Kidney capillary endothelial cell (primary cell): ENCODE measurements around the gene PPFIA2.

Experiments
- DNase-seq: peaks from one replicate; pipeline ENCODE4 v3.0.0-alpha.2; 2018; ENCODE audit warnings: low spot score

The PPFIA2 gene

DNA sequence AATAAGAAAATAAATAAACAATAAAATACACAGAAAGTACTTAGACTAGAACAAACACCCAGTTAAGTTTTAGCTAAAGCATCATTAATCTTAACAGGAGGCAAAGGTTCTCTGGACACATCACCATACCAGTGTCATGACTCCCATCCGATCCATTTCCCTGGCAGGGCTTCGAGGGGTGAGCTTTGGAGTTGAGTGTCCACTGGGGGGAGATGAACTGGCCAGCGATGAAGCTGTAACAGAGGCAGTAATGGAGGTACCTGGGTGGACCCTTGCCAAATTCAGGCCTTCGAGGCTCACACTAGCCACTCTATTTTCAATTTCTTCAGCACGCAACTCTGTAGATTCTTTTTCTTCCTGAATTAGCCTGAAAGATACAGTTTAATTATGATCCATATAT lies 411.7 kb downstream of the PPFIA2 start:
- DNase-seq = no peak

DNA sequence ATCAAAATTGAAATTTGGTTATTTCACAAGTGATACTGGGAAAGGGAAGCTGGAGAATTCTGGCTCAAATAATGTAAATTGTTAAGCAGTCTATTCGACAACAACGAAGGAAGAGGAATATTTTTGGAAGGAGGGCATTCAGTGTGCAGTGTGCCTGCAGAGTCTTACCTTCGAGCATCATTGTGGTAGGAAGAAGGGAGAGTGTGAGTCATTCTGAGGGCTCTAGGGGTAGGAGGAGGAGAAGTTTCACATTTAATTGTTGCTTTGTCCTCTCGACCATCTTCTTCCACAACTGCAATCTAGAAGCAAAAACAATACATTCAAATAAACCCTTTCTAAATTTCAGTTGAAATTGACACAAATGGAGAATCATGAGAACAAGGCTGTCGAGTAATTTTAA lies 418.2 kb downstream of the PPFIA2 start:
- no peak for DNase-seq

DNA sequence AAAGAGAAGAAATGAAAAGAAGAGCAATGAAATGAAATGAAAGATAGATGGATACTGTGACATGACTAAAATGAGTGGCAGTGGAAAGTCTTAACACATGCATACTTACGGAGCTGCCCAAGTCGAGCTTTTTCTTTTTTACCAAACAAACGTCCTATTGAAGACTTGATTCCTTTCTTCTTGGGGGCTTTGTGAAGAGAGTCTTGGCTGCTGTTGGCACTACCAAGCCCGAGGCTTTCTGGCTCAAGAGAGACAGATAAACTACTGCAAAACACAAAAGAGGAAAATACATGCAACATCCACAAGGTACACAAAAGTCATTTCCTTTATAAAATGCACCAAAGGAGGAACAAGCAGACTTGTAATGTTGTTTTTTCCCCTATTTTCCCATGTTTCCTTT lies 420.1 kb downstream of the PPFIA2 start:
- no peak for DNase-seq

DNA sequence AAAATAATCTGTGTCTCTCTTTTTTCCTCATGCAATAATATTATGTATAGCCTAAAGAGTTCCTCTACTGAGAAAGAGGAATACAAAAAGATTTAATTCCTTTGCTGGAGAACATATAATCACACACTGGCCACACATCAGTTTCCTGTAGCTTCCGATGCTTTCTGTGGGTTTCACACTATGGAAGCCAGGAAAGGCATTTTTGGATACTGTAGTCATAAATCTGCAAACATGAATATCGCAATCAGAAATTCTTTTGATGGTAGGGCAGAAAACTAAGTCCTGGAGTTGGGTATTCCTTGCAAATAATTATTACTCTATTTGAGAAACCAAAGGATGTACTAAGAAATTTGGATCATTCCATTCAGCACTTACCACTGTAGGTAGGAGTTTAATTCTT lies 421.3 kb downstream of the PPFIA2 start:
- DNase-seq = no peak

DNA sequence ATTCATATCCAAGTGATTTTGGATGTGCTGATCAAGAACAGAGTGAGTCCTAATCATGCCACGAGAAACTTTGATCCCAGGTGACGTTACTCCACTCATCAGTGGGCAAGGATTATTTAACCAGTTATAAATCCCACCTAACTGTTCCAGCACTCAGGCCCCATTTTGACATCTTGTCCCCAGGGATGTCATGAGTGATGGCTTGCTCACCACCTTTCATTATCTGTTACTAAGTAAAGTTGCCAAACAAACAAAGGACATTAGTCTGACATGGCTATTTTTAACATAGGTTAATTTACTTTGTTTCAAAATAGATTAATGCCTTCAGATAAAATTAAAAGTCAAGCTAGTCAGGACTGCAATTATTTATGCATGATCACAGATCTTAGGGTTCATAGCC lies 425.3 kb downstream of the PPFIA2 start:
- DNase-seq = no peak

DNA sequence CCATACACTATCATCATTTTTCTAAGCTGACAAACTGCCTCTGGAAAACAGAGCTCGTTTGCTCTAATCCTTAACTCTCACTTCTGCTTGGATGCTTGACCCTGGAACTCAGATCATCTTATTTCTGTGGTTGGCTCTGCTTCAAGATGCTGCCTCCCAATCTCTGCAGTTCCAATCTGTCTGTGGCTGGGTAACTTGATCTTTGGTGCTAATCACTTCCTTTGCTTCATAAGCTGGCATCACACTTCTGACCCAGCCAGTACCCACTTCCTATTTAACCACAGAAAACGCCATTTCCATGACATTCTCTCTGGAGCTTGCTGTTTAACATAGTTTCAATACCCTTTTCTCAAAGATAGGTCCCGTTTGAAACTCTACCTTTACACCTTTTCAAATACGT lies 427.1 kb downstream of the PPFIA2 start:
- no peak for DNase-seq

DNA sequence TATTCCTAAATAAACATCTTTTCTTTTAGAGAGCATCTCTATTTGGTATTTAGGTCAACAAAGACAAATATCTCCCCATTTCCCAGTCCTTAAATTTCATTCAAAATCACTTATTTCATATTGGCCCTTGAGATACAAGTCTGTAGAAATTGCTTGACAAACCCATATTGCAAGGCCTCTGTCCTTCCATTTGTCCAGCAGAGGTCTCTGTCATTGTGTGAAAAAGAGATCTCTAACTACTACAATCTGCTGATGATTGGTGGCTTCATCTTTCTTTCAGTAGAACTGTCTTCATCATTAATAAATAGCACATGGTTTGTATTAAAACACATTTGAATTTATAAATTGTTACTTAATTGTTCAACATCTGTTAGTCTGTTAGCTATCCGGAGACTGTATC lies 428.7 kb downstream of the PPFIA2 start:
- DNase-seq = no peak

DNA sequence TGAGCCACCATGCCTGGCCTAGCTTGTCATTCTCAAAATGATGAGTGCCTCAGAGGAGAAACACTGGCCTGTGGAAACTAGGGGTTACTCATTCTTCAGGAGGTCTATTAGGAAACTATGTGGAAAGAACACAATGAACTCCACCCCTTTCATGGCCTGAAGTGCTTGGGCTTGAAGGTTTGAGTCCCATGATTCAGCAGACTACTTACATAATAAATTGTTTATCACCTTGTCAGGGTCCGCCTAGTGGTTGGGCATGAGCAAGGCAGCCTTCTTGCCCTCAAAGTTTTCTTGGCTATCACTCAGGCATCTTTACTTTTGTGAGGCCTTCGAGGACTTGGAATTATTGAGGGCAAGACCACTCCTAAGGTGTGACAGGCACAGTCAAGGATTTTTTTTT lies 430.1 kb downstream of the PPFIA2 start:
- no peak for DNase-seq

DNA sequence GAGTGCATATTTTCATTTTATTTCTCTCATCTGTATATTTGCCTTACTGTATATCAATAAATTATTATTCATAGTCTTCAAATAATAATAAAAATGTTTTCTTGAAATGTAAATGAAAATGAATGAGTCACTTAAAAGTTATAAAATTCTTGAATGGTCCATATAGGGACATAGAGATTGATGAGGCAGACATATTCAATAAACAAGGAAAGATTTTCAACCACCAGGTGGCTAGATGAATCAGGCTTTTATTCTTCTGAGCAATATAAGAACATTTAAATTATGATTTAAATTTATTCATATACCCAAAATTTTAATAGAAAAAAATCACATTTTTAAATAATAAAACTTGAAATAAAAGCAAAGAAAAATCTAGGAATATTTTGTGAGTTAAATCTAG lies 431.7 kb downstream of the PPFIA2 start:
- no peak for DNase-seq

DNA sequence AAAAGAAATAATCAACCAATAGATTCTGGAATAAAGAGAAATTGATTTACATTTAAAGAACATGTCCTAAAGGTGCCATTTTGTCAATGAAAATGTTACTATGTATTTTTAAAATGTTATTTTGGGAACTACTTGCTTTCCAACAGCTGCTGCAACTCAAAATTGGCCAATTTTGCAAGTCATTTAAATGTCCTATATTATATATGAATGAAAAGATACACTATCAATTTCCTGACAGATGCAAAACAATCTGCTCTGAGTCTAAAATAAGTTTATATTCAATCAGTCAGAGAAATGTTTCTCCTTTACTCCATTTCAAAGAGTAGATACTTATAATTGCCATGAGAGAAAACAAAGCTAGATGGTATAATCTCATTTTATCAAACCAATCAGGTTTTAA lies 434.1 kb downstream of the PPFIA2 start:
- no peak for DNase-seq

DNA sequence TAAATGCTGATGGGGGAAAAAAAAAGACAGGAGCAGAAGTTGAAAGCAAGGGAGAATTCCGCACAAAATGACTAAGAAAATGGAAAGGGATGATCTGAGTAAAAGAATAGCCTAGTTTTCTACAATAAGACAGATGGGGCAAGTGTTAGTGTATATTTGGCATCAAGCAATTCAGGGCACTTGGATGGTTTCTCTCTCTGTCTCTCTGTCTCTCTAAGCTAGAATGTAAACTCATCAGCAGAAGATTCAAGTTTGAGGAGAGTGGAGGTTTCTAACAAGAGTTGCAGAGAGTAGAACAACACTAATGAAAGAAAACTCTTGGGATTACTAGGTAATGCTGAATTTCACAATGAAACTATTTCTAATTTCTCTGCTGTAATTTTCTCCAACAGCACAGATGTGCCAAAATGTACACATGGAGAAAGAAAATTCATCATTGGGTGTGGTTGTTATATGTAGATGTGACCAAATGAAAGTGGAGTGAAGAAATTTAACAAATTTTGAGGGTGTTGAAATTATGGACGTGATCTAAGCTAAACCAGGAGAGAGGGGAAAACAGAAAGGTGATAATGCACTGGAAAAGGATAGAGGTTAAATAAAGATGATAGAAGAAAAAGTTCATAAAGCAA lies 444.1 kb downstream of the PPFIA2 start:
- no peak for DNase-seq

DNA sequence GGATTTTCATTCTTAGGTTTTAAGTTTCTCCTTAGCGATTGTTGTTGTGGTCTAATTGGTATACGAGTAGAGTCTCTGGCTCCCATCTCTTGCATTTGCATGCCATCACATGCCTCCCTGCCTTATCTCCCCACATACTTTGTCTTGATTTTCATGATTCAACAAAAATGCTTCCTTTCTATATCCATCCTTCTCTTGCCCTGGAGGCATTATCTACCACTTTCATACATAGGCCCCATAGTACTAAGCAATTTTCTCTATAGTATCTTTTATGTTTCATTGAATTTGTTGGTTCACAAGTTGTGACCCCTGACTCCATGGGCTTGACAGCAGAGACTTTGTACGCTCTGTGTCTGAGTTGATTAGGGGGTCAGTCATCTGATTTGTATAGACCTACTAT lies 455.2 kb downstream of the PPFIA2 start:
- no peak for DNase-seq

DNA sequence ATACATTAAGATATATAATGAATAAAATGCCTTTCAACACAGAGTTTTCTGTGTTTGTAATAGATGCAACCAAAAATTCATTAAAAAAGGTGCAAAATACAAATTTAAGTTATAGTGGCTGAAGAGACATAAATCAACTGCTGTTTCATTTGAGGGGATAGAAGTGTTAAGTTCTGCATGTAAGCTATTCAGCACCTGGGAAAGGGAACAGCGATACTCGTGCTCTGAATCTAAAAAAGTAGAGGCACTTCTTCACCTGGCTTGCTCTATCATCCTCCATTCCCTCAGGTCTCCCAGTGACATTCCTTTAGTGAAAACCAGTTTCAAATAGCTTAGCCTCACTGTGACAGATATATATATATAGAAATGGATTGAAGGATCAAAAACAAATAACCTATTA lies 458.7 kb downstream of the PPFIA2 start:
- no peak for DNase-seq

DNA sequence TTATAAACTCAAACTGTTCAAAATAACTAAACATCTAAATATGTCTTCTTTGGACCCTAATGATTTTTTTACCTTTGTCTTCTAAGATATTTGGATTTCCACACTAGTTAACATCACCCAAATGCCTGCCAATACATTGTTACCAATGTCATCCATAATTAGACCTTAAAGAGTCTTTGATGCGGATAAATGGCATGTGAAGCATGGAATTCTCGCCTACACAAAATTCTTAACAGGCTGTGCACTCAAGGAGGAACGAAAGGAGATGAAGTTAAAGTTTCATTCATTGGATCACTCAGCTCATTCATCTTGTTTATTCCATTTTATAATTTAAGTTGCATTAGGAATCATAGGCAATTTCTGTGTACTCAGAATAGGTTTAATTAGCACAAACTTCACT lies 461.5 kb downstream of the PPFIA2 start:
- no peak for DNase-seq

DNA sequence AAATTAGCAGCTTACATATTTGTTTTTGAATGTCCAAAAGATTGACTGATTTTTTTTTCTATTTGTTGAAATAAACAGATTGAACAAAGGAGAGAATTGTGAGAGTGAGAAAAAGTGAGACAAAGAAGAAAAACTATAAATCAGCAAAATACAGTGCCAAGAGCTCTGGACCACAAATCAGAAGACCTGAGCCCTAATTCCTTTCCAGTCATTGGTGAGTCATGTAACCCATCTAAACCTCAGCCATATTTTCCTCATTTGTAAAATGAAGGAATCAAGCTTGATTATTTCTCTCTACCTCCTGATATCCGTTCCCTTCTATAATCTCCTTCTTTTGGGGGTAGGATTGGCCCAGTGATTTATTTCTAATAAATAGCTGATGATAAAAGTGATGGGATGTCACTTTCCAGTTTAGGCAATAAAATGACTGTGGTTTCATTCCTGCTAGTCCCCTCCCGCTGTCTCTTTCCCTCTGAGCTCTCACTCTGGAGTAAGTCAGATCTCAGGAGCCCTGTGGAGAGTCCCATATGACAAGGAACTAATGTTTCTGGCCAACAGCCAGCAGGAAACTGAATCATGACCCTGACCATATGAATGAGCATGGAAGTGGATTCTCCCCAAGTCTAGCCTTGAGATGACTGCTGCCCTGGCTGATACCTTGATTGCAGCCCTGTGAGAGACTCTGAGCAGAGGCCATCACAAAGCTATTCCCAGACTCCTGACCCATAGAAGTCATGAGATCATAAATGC lies 462.4 kb downstream of the PPFIA2 start:
- peak; percentile 76 for DNase-seq

DNA sequence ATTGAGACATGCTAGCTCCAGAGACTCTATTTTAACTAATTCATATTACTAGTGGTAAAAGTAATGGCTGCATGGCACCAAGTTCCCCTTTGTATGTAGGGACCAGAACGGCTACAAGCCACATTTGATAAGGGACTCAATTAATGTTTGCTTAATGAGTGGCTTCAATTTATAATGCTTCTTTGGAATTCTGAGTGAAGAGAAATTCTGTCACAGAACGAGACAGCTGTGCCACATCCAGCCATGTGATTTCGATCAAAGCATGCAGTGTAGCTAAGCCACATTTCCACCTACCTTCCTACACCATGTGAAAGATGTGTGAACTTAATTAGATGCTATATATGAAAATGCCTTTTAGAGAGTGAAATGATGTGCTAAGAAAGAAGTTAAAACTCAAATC lies 463.9 kb downstream of the PPFIA2 start:
- no peak for DNase-seq

DNA sequence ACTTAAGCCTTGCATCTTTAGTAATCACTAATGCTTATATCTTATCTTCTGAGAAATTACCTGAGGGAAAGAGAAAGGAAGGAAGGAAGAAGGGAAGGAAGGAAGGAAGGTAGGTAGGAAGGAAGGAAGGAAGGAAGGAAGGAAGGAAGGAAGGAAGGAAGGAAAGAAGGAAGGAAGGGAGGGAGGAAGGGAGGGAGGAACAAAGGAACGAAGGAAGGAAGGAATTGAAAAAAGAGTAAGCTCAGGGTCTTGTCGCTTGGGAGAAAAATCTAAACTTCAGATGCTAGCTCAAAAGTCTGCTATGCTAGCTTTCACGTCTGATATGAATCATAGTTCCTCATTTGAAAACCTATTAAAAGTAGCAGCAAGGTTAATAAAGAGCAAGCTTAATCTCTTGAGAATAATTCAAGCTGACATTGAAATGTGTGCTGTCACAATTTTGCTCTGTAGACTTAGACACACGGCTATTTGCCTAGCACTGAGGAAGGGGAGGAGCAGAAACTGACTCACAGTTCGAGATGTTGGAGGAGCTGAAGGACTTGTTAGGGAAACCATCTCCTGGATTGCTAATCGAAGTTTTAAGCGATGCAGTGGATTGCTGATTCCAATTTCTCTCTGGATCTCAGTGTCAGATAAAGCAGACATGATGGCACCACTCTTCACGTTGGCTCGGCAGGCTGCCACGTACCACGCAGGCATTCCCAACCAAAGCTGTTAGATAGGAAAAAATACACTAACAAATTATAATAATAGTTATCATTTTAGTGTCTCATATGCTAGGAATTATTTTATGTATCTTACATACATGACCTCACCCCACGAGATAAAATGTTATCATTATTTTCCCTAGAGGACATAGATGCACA lies 464.6 kb downstream of the PPFIA2 start:
- DNase-seq = no peak

DNA sequence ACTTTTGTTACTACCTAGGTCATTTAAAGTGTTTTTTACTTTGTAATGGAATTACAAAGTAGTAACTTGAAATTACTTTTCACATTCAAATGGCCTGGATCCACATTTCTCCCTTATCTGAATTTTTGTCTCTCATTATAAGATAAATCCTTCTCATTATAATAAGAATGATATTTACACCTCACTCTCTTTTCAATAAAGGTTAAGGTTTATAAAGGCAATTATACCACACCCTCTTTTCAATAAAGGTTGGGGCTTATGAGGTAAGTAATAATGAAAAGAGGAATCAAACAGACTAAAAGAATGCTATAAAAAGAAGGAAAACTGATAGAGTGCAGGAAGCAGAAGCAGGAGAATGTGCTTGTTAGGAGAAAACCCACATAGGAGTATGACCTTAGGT lies 470.5 kb downstream of the PPFIA2 start:
- DNase-seq = no peak

DNA sequence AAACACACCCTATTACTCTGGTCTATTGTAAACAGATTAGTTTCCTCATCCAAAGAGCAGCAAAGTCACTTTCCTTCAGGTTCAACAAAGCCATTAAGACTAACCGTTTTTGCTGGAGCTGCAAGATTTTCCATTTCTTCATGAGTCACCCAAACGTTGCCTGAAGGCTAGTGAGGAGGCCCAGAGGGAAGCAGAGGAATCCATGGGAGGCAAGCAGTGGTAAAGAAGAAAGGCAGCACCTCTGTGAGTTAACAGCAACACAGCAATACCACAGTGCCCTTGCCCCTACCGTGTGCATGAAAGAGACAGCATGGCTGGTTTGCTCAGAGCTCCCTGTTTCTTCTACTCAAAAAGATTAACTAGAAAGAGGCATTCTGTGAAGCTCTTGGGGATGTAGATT lies 475.0 kb downstream of the PPFIA2 start:
- DNase-seq = no peak

DNA sequence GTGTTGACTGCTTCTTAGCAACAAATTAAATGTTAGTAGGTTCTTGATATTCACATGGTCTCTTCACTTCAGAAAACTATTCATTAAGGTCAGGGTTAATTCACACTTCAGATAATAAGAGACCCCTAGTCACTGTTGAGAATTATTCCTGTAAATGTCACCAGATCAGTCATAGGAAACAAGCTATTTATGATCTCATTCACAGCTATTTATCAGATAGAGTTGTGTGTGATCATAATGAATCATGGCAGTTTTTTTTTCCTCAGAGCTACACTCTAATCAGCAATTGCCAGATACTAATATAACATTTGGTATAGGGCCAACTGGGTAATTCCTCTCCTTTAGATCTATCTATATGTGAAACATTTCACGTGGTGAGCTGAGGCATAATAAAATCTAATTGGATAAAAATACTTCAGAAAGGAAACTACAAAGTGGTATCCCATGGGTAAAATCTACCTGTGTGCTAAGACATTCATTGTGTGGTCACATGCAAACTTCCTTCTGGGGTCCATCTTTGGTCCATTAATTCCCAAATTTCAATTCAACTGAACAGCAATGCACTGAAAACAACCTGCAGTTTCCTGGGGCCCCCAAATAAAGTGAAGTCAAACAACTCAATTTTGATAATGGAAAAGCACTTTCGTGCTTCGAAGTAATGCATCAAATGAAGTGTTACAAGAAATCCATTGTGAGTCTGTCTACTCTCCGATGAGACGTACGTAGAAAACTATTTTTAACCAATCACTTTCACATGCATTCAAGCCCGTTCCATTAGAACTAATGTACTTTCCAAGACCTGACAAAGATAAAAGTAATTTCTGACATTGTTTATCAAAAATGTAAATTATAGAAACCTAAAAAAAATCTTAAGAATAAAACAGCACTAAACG lies 484.3 kb downstream of the PPFIA2 start:
- DNase-seq = peak; percentile 55

DNA sequence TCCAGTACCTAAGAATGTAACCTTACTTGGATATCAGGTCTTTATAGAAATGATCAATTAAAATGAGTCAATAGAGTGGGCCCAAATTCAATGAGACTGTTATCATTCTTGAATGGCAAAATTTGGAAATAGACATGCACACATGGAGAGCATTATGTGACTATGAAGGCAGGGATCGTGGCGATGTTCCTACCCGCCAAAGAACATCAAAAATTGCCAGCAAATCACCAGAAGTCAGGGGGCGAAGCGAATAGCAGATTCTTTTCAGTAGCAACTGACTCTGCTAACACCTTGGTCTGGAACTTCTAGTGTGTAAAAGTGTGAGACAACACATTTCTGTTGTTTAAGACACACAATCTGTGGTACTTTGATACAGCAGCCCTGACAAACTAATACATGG lies 488.8 kb downstream of the PPFIA2 start:
- DNase-seq = no peak

DNA sequence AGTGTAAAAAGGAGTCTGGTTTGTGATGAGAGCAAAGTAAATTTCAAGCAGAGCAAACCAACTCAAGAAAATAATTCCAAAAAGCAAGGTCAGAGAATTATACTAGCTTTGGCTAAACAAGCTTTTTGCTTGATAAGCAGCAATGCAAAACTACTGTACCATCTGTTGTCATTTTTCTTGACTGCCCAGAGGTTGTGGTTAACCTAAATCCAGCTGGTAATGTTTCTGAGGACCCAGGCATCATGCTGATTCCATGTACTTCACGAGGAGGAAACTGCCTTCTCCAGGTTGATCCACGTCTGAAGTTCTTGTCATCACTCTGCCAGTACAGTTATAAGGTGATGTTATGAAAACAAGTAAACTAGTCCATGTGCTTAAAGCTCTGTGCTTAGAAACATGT lies 496.1 kb downstream of the PPFIA2 start:
- DNase-seq = no peak
